Tibial artery (tissue), 4 donors: ENCODE data around the gene HIBADH.

Experiments
- DNase-seq, 2 donors: peaks; one replicate each; pipeline ENCODE4 v3.0.0-alpha.2; 2019
- H3K27ac ChIP-seq, 2 donors: fragments of 200-600 bp; sonication (generic) in 1 of 2; 1 replicate in 1 of 2; 2 replicates in 1 of 2; pipeline ENCODE4 v1.5.1; 2018 to 2019; ENCODE audit warnings: mild to moderate bottlenecking in 1 of 2
- H3K27me3 ChIP-seq, 2 donors: fragments of 200-600 bp; sonication (generic) in 1 of 2; one replicate each; pipeline versions ENCODE4 v1.5.1 to v1.6.0; 2016 to 2019
- H3K36me3 ChIP-seq, 3 donors: fragments of 200-600 bp; sonication (generic) in 2 of 3; one replicate each; pipeline ENCODE4 v1.5.1; 2016 to 2019; ENCODE audit warnings: mild to moderate bottlenecking in 2 of 3
- H3K4me1 ChIP-seq, 4 donors: fragments of 200-600 bp; sonication (generic) in 2 of 4; 1 replicate in 3 of 4; 2 replicates in 1 of 4; pipeline ENCODE4 v1.5.1; 2016 to 2019
- H3K4me3 ChIP-seq, 2 donors: fragments of 200-600 bp; sonication (generic) in 1 of 2; 1 replicate in 1 of 2; 2 replicates in 1 of 2; pipeline ENCODE4 v1.5.1; 2018 to 2019; ENCODE audit warnings: mild to moderate bottlenecking in 2 of 2
- H3K9me3 ChIP-seq, 3 donors: fragments of 200-600 bp; sonication (generic) in 1 of 3; one replicate each; pipeline ENCODE4 v1.5.1; 2016 to 2019
- intact Hi-C: fragments of 100-400 bp; cut with DNase I; formaldehyde crosslinking; loops from one replicate; pipeline ENCODE4 v1.15.0; 2023; ENCODE audit warnings: low total_unique reads
- TF ChIP-seq, protein P1 (sequence below), 2 experiments: fragments of 200-600 bp in 1 of 2; fragments of 450-650 bp in 1 of 2; IDR thresholded peaks; one replicate each; pipeline ENCODE4 v1.5.1; 2017 to 2019; ENCODE audit warnings: antibody characterized with exemption in 2 of 2, mild to moderate bottlenecking in 1 of 2, moderate library complexity in 1 of 2

The HIBADH gene

DNA sequence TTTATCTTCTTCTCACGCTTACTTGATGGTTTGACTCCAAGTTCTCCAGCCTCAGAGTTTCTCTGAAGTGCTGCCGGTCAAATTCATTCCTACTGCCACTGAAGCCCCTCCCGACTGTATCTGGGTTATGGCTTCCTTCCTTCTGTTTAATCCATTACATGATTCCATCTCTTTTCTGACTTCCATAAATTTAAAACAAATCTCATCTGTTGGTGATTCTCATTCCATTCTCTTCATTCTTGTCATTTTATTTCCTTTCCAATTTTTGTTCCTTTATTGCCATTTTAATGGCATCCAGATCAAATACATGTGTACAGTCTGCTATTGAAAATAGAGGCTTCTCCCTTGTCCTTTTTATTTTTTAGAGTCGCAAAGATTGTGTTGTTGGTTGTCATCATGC lies 25.4 kb upstream of the HIBADH start:
- Histone ChIP-seq H3K9me3 (no peaks in the 10 kb centered on the region), H3K27me3 (no peaks in the 10 kb centered on the region), H3K27ac (no peak overlapping the region), H3K36me3 (peaks cover 0 to 4% (median 0%) of the 10 kb centered on the region in 3 donors), H3K4me3 (no peak overlapping the region), H3K4me1 (no peaks in the 10 kb centered on the region)
- intact Hi-C loops = no loop called here
- DNase-seq = no peak
- TF ChIP-seq, protein P1, sequence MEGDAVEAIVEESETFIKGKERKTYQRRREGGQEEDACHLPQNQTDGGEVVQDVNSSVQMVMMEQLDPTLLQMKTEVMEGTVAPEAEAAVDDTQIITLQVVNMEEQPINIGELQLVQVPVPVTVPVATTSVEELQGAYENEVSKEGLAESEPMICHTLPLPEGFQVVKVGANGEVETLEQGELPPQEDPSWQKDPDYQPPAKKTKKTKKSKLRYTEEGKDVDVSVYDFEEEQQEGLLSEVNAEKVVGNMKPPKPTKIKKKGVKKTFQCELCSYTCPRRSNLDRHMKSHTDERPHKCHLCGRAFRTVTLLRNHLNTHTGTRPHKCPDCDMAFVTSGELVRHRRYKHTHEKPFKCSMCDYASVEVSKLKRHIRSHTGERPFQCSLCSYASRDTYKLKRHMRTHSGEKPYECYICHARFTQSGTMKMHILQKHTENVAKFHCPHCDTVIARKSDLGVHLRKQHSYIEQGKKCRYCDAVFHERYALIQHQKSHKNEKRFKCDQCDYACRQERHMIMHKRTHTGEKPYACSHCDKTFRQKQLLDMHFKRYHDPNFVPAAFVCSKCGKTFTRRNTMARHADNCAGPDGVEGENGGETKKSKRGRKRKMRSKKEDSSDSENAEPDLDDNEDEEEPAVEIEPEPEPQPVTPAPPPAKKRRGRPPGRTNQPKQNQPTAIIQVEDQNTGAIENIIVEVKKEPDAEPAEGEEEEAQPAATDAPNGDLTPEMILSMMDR (IDR thresholded peaks at IDR 0.05) = no peak

DNA sequence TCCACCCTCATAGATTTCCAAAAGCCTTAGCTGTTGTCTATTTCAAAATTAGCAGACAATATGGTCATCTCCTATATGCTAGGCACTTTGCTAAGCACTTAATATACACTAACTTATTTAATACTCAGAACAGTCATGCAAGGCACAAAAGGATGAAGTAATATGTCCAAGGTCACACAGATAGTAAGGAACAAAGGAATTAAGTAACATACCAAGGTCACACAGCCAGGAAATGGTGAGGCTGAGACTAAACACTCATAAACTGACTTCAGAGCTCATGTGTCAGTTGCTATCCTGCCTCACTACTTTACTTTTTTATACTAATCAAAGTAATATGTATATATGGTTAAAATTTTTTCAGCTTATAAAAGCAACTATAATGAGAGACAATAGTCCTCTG lies 23.6 kb upstream of the HIBADH start:
- H3K36me3 ChIP-seq = peaks cover 0 to 4% (median 0%) of the 10 kb centered on the region in 3 donors
- H3K27me3 ChIP-seq = no peaks in the 10 kb centered on the region
- no peak overlapping the region for H3K27ac ChIP-seq
- TF ChIP-seq, protein P1 (IDR thresholded peaks at IDR 0.05) = no peak
- H3K9me3 ChIP-seq = no peaks in the 10 kb centered on the region
- no peak overlapping the region for H3K4me3 ChIP-seq
- no peaks in the 10 kb centered on the region for H3K4me1 ChIP-seq
- intact Hi-C loops = no loop called here
- DNase-seq = no peak

DNA sequence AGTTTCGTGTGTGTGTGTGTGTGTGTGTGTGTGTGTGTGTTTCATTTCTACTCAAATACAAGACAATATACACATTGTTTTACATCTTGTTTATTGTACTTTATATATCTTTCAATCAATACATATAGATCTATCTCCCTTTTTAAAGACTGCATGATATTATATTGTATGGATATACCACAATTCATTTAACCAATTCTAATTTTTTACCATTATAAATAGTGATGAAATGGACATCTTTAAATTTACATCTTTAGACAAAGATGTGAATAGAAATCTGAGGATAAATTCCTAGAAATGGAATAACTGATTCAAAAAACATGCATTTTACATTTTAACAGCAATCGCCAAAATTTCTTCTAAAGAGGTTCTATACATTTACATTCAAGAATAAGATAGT lies 23.2 kb upstream of the HIBADH start:
- H3K27me3 ChIP-seq = no peaks in the 10 kb centered on the region
- no peak for DNase-seq
- TF ChIP-seq, protein P1 (IDR thresholded peaks at IDR 0.05) = no peak
- no peak overlapping the region for H3K27ac ChIP-seq
- no peaks in the 10 kb centered on the region for H3K9me3 ChIP-seq
- H3K4me1 ChIP-seq = no peaks in the 10 kb centered on the region
- no peak overlapping the region for H3K4me3 ChIP-seq
- peaks cover 0 to 4% (median 0%) of the 10 kb centered on the region in 3 donors for H3K36me3 ChIP-seq
- intact Hi-C loops = no loop called here

DNA sequence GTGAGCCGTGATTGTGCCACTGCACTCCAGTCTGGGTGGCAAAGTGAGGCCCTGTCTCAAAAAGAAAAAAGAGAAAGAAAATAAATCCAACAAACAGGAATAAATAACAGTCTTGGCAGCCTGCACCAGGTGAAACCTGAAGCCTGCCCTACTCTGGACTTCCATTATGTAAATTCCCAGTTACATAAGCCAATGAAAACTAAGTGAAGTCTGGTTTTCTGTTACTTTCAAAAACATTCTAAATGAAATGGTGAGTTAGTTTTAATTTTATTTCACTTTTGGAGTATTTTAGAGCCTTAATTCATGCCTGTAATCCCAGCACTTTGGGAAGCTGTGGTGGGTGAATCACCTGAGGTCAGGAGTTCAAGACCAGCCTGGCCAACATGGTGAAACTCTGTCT lies 22.5 kb upstream of the HIBADH start:
- TF ChIP-seq, protein P1 (IDR thresholded peaks at IDR 0.05) = no peak
- DNase-seq = no peak
- no peaks in the 10 kb centered on the region for H3K9me3 ChIP-seq
- H3K27me3 ChIP-seq = no peaks in the 10 kb centered on the region
- intact Hi-C loops = no loop called here
- H3K27ac ChIP-seq = no peak overlapping the region
- H3K4me1 ChIP-seq = no peaks in the 10 kb centered on the region
- no peak overlapping the region for H3K4me3 ChIP-seq
- peaks cover 0 to 4% (median 0%) of the 10 kb centered on the region in 3 donors for H3K36me3 ChIP-seq

DNA sequence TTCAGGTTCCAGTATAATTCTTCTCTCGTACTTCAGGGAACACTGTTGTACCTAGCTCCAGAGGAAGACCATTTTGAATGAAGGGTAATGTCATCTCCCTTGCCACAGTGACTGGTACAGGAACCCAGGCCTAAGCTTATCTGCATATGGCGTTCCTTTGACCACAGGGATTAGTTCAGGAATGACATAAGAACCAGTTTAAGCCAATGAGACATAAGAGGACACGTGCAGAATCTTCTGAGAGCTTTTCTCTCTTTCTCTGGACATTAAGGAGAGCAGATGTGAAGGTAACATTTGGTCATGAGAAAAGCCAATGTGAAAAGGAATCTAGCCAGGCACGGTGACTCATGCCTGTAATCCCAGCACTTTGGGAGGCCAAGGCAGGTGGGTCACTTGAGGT lies 21.8 kb upstream of the HIBADH start:
- intact Hi-C loops = no loop called here
- H3K27ac ChIP-seq = no peak overlapping the region
- no peaks in the 10 kb centered on the region for H3K27me3 ChIP-seq
- H3K4me1 ChIP-seq = no peaks in the 10 kb centered on the region
- peaks cover 0 to 4% (median 0%) of the 10 kb centered on the region in 3 donors for H3K36me3 ChIP-seq
- no peaks in the 10 kb centered on the region for H3K9me3 ChIP-seq
- no peak overlapping the region for H3K4me3 ChIP-seq
- TF ChIP-seq, protein P1 (IDR thresholded peaks at IDR 0.05) = no peak
- no peak for DNase-seq

DNA sequence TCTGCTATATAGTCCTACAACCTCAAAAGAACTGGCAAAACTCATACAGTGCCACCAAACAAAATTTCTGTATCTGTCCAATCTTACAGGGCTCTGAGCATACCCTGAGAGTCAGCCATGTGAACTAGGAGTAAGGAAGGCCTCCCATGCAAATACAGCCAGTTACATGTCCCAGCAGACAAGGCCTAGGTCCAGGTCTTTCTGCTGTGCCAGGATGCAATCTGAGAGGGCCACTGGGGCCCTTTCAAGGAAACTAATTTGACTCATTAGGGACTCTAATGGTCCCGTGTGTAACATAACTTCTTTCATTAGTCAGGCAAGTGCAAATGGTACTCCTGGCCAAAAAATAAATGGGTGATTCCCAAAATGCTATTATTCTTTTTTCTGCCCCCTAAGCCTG lies 17.9 kb upstream of the HIBADH start:
- no peak for DNase-seq
- Histone ChIP-seq H3K9me3 (no peaks in the 10 kb centered on the region), H3K4me3 (no peak overlapping the region), H3K27me3 (no peaks in the 10 kb centered on the region), H3K4me1 (peaks cover 0 to 30% (median 13%) of the 10 kb centered on the region in 4 donors), H3K36me3 (no peaks in the 10 kb centered on the region), H3K27ac (no peak overlapping the region)
- TF ChIP-seq, protein P1 (IDR thresholded peaks at IDR 0.05) = no peak
- intact Hi-C loops = no loop called here
